NCI-H2196 treated with DMSO at 0.1 percent for 48 hours (cell line): ENCODE results near the gene PUDP.

Experiments
- DNase-seq: peaks from one replicate; lab custom pipeline; 2025; ENCODE audit not compliant: unreplicated experiment; lab: John Stamatoyannopoulos, UW

PUDP gene

DNA sequence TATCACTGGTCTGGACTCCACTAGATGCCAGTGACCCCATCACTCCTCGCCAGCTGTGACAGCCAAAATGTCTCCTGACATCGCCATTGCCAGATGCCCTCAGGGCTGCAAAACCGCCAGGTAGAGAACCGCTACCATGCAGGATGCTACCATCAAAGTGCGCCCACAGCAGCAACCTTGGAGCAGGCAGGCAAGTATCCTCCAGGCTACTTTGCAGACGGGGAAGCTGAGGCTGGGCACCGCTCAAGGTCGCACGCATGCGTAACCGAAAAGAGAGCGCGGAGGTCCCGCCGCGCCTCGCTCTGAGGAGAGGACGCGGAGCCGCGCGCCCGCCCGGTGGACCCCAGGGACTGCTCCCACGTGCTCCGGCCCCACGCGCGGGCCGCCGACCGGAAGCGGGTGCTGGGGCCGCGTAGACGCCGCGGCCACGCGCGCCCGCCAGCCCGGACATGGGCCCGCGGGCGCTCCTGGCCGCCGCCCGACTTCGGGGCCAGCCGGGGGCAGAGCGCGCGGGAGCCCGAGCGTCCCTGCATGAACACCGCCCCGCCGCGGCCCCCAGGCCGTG is 458 bp downstream of the PUDP start, which contains the start of gene STS:
Gene STS (plus strand): TSS at position 300 of the 565 bp plus-strand sequence. CDS start 105,488 bp downstream, outside the sequence.
- no peak for DNase-seq

DNA sequence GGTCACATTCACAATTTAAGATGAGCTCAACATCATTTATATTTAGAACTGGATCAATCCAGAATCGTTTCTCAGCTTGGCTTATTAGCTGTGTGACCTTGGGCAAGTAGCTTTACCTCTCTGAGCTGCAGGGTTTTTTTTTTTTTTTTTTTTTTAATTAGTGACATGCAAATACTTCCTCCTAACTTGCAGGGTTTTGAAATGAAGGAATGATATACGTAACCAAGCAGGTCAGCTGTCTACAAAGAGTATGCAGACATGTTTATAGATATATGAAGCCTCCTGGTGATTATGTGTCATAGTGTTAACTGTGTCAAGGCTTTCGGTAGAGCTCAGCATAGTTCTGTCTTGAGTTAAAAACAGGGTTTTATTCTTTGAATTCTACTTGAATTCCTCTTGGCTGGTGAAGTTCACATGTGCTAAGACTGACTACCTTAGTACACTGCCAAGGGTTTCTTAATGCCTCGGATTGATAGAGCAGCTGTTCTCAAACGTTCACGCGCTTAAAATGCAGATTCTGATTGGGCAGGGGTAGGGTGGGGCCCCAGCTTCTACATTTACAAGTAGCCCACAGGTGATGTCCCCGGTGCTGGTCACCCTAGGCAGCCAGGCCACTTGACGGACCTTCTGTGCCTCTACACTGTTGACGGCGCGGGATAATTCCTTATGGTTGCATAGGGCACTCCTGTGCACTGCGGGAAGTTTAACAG is 1.1 kb downstream of the PUDP start:
- no peak for DNase-seq

DNA sequence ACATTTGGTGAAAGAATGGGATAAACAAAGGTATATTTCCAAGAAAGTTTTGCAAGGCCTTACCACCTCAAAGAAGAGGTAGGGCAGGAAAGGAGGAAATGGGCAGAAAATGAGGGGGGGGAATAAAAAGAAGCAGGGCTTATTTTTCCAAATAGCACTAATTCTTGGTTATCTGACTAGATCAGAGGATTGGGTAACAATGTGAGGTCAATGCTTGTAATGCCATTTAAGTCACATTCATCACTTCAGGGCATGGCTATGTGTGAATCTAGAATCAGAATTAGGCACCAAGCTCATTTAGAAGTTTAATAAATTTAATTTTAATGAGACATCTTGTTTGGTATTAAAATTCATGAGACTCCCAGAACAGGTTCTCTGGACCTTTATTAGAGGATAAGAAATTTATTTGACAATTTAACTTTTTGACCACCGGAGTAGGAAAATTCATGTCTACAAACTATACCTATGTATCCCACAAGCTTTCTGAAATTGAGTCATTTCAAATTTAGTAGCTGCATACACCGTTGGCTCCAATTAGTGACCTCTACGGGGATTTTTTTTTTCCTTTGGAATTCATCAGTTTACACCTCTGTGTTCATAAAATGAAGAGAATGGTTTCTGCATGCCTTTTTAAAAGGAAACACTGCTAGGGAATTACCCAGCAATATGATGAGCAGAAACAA is 1.8 kb downstream of the PUDP start:
- DNase-seq: no peak

DNA sequence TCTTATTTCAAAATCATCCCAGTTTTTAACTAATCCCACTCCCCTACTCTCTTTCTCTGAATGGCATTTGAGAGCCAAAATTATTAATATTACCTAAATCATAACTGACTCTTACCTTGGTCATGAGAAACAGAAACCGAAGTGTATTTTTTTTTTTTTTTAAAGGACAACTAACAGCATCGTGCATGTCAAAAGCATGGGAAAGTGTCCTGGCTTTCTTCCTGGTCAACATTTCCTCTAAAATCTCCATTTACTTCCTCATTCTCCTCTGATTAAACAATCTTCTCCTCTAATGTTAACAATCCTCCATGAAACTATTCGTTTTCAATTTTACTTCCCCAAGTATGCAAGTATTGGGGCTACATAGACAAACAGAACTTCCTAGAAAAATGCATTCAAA is 2.5 kb downstream of the PUDP start:
- no peak for DNase-seq

DNA sequence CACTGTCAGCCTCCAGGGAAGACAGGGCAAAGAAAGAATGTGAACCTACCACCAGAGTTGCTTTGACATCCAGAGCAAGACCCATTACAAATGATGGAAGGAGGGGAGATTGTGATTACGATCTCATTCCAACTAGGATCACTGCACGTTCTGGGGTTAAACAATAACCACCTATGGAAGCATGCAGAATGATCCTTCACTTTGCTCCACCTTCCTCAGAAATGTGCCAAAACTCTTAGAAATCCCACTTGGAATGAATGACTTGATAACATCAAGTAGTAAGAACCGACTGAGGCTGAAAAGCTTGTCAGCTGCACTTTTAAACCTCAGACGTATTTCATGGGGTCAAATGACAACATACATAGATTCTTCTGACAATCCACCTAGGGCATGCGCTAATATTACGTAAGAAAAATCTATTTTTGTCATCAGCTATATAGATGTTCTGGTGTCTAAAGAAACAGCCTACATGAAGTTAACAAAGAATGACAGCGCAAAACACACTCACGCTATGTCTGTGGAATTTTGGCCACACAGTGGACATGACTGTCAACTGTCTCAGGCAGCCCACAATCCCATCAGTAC is 3.9 kb downstream of the PUDP start:
- DNase-seq: no peak

DNA sequence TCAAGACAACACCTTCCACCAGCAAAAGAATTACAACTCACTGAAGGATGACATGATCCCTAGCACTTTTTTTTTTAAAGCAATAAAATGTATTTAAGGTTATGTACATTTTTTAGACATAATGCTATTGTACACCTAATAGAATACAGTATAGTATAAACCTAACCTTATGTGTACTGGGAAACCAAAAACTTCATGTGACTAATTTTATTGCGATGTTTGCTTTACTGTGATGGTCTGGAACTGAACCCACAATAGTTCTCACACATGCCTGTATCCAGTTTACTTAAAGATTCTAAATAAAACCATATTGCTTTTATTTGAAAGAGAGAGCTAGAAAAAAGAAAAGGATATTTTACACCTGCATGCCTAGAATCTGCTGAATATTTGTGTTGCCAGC is 4.9 kb downstream of the PUDP start:
- no peak for DNase-seq

DNA sequence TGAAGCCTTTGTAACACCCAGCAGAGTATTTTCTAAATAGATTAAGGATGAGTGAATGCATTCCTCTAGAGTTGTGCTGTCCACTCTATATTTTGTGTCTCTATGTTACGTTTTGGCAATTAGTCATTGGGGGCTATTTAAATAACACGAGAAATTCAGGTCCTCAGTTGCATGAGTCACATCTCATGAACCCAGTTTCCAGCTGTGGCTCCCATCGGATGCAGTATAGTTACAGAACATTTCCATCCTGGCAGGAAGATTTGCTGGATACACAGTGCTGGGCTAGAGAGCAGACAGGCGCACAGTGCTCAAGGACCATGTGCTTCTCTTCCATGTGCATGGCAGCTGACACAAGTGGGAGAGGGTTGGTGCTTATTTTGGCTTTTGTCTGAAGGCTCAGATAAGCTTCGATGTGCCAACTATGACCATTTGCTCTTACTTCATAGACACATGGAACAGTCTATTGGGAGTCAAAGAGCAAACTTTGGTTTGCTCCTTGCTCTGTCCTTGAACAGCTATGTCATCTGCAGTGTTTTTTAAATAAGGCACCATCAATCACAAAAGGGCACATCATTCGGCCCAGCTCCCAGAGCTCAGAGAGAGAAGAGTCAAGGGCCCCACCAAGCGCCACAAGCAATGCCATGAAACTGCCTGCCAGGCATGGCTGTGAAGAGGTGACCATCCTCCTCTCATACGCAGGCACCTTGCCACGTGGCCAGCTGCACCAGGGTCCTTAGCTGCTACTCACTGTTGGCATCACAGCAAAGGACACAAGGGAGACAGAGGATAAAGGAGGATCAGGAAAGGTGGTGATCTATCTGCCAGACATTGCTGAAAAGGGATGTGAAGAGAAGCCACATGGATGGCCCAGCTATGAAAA is 8.5 kb downstream of the PUDP start:
- DNase-seq: no peak

DNA sequence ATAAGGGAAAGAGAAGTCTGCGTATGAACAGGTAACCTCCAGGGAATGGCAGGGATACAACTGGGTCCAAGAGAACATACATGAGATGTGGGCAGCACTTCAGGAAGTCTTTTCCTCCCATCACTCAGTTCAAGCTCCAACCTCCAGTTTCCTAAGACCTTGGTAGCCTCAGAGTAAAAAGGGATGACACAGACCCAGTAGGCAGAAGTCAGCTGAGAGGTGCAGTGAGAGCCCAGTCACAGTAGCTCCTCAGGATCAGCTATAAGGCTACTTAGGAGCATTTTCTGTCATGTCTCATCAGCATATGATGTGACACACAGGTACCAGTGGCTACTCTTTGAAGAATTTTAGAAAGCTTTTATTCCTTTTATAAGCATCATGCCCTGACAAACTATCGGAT is 13.0 kb downstream of the PUDP start:
- DNase-seq: no peak

DNA sequence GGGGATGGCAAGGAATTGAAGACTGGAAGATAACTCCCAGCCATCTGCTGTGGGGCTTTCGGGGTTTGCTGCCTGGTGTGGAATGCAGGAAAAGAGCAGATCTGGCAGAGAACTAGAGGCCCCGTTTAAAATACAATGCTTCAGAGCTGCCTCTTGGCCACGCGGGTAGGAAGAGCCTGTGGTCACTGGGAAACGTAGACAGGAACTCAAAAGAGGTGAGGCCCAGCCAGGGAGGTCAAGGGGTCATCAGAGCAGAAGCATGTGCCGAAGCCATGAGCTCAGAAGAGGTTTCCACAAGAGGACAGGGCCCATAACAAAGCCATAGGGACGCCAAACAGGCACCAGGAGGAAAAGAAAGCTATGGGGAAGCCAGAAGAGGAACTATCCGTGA is 14.9 kb downstream of the PUDP start:
- no peak for DNase-seq

DNA sequence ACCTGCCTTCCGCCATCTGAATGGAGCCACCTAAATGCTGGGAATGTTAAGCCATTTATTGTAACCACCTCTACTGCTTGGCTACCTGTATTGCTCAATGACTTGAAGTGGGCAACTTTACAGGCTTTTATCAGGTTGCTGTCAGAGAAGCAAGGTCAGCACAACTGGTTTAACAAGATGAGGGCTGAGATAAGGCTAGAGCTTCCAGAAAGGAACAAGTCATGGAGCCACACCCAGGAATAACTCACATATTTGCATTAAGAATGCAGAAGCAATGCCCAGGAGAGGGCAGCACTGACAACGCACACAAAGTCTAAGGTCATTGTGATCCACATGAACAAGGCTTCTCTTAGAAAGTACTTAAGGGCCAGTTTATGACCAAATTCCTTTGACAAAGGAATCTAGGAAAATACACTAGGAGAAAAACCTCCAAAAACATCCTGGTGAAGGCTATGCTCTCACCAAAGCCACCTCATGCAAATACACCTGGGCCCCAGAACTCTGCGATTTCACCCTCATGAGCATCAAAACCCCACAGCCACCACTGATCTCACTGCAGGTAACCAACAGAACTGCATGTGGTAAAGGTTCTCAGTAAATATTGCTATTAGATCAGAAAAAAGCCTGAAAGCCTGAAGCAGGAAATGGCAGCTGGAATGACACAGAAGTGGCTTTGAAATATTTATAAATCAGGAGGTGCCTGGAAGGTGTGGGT is 15.5 kb downstream of the PUDP start:
- peak; percentile 3 for DNase-seq

DNA sequence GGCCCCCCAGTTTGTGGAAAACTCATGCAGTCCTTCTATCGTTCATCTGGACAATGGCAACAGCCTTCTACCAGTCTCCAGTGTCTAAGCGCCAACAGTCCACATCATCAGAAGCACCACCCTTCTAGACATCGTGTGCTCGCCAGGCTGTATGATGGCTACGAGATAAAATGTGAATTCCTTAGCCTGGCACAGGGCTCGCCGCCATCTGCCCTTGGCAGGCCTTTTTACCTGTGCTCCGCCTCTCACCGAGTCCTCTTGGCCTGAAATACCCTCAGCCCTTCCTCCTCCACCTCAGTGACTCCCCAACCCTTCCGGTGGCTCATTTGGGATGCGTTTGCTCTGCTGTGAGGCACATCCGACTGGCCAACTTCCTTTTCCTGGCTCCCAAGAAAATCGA is 16.3 kb downstream of the PUDP start:
- no peak for DNase-seq

DNA sequence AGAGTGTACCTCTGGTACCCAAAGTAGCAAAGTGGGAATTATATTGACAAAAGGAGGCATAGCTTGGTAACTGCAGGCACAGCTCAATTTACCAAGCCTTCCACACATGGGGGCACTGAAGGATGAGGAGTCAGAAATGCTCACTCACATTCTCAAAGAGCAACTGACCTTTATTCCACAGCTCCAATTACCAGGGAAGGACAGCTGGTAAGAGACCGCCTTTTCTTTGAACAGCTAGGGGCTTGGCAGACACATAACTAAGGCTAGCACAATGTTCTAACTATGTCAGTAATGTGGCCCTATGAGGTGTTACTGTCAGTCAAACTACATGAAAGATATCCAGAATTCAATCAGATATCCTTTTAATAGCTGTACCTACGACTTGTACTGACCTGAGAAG is 20.9 kb downstream of the PUDP start:
- DNase-seq: no peak

DNA sequence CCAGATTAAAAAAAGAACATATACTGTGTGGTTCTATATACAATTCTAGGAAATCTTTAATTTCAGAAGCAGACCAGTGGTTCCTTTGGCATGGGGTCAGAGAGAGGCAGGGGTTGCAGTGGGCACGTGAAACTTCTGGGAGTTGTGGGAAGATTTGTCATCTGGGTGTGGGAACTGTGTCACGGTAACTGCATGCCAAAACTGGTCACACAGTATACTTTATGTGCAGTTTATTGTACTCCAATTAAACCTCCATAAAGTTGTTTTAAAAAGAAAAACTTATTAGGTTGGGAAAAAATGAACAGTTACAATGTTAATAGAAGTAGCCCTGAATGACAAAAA is 27.1 kb downstream of the PUDP start:
- DNase-seq: no peak

DNA sequence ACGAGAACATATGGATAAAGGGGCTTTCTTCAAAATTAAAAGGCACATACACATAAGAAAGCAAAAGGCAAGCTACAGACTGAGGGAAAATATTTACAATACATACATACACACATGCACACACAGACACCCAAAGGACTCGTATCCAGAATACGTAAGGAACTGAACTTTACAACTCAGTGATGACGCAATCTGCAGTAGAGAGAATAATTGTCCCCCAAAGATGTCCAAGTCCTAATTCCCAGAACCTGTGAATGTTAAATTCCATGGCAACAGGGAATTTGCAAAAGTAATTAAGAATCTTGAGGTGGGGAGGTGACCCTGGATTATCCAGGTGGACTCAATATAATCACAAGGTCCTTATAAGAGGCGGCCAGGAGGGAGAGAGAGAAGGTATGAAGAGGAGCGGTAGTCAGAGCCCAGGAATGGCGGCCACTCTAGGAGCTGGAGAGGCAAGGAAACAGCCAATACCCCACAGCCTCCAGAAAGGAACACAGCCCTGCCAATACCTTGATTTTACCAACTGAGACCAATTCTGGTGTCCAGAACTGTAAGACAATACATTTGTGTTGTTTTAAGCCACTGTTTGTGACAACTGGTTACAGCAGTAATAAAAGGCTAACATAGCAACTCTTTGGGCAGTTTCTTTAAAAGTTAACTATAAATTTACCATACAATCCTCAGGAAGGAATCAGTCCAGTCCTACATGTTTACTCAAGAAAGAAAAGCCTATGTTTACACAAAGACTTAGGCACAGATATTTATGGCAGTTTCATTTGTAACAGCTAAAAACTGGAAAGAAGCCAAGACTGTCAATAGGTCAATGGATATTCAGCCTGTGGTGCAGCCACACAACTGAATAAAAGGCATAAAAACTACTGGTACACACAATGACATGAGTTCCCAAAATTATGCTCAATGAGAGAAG is 27.7 kb downstream of the PUDP start:
- DNase-seq: peak; percentile 33

DNA sequence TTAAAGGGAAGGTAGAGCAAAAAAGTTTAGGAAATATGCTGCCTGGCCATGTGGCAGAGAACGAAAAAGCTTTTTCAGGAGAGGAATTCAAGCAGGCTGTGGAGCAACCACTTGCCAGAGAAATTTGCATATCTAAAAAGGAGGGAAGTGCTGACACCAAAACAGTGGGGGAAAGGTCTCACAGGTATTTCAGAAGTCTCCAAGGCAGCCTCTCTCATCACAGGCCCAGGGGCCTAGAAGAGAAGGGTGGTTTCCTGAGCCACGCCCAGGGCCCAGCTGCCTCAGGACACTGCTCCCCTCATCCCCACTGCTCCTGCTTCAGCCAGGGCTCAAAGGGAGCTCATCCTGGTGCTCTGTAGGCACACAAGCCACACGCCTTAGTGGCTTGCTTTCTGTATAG is 30.4 kb downstream of the PUDP start:
- DNase-seq: no peak

DNA sequence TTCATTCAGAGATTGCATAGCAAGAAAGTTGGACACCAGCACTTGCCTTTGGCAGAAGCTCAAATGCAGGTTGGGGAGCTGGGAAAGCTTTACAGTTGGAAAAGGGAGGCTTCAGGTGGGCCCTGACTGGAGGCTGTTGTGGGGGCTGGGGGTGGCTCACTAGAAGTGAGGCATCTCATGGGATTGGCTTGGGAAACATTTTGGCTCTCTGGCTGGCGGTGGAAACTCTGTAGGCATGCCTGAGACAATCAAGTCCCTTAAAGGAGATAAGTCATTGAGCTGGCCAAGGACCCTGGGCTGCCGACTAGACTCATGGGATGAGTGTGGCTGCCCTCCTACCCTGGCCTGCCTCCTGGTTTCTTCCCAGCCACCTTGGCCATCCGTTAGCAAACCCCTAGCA is 31.9 kb downstream of the PUDP start:
- no peak for DNase-seq

DNA sequence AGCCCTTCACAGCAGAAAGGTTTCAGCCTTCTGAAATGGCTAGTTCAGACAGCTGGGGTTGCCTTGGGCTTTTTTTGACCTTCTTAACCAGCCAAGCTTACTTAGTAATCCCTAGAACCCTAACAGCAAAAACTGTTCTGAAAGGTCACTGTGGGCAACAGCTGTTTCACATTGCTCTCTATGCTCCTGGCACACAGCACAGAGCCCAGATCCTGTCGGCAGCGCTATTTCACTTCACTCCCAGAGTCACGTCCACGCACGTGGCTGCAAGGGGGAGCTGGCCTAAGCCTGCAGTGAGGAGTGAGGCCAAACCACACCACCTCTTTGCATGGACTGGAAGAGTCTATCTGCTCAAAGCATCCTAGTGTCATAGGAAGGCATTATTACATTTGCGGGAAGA is 32.4 kb downstream of the PUDP start:
- no peak for DNase-seq

DNA sequence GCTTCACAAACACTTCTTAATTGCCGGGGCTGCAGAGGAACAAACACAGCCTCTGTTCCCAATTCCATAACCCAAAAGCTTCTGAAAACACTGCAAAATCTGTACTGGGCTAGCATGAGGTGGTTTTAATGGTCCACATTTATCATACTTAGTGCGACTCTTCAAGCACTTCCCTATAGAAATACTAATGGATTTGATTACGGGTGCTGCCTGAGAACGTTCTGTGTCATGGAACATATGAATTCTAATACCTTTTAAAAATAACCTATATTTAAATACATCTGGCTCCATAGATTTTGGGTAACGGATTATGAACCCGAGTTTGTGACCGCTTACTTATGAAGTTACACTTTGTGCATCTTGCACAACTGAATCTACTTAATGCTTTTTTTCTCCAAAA is 35.9 kb downstream of the PUDP start:
- no peak for DNase-seq

DNA sequence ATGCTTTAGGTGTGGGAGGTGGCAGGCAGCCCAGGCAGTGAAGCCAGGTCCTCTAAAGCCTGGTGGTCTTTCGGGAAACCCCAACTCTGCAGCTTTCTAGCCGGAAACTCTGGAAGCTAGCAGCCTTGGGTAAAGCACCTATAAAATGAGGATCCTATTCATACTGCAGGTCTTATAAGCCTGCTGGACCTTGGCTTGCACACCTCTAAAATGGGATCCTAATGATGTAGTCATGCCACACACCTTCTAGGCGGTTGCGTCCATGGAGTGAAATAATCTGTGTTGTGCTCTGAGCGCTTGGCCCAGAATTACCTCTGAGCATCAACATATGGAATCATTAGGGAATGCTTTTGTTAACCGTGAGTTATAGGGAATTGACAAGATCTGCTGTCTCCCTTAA is 36.4 kb downstream of the PUDP start:
- DNase-seq: no peak
